ENCODE data around the gene GLRX5.

Gene GLRX5

GRCh38 chr14:95535226-95536021 is 574 bp downstream of the GLRX5 start:
- DNase-seq (ENCODE audit: low read depth in 2 of 2): no peak

- DNase-seq (ENCODE audit: low read depth in 2 of 2): no peak
Observed at GRCh38 chr14:95536036-95536593, 1.3 kb downstream of the GLRX5 start.

GRCh38 chr14:95536671-95537070 is 1.8 kb downstream of the GLRX5 start:
- no peak for DNase-seq (ENCODE audit: low read depth in 2 of 2)

- no peak for DNase-seq (ENCODE audit: low read depth in 2 of 2)
Observed at GRCh38 chr14:95537298-95538089, 2.6 kb downstream of the GLRX5 start.

- DNase-seq (ENCODE audit: low read depth in 2 of 2): no peak
Observed at GRCh38 chr14:95538801-95539509, 4.1 kb downstream of the GLRX5 start.

- no peak for DNase-seq (ENCODE audit: low read depth in 2 of 2)
Observed at GRCh38 chr14:95540236-95540855, 5.5 kb downstream of the GLRX5 start.

- no peak for DNase-seq (ENCODE audit: low read depth in 2 of 2)
Observed at GRCh38 chr14:95541346-95541745, 6.5 kb downstream of the GLRX5 start.

- no peak for DNase-seq (ENCODE audit: low read depth in 2 of 2)
Observed at GRCh38 chr14:95541932-95542930, 7.4 kb downstream of the GLRX5 start.

GRCh38 chr14:95543021-95543420 is 8.2 kb downstream of the GLRX5 start:
- DNase-seq (ENCODE audit: low read depth in 2 of 2): no peak

GRCh38 chr14:95544588-95544987 is 9.7 kb downstream of the GLRX5 start:
- DNase-seq (ENCODE audit: low read depth in 2 of 2): no peak

GRCh38 chr14:95545515-95546168 is 10.8 kb downstream of the GLRX5 start:
- DNase-seq (ENCODE audit: low read depth in 2 of 2): no peak

- DNase-seq (ENCODE audit: low read depth in 2 of 2): no peak
Observed at GRCh38 chr14:95547272-95547625, 12.4 kb downstream of the GLRX5 start.

GRCh38 chr14:95547626-95548327 is 12.9 kb downstream of the GLRX5 start:
- DNase-seq (ENCODE audit: low read depth in 2 of 2): no peak

- DNase-seq (ENCODE audit: low read depth in 2 of 2): no peak
Observed at GRCh38 chr14:95548328-95548929, 13.6 kb downstream of the GLRX5 start.

- DNase-seq (ENCODE audit: low read depth in 2 of 2): no peak
Observed at GRCh38 chr14:95549656-95550585, 15.1 kb downstream of the GLRX5 start.

- DNase-seq (ENCODE audit: low read depth in 2 of 2): no peak
Observed at GRCh38 chr14:95551435-95551834, 16.6 kb downstream of the GLRX5 start.

- DNase-seq (ENCODE audit: low read depth in 2 of 2): no peak
Observed at GRCh38 chr14:95553141-95553540, 18.3 kb downstream of the GLRX5 start.

GRCh38 chr14:95555053-95555452 is 20.2 kb downstream of the GLRX5 start:
- no peak for DNase-seq (ENCODE audit: low read depth in 2 of 2)
